IMR-90 (cell line): Measurements from ENCODE around the gene UMOD.

Experiments used
- FOS ChIP-seq: fragments of 150-350 bp; IDR thresholded peaks from 2 replicates; pipeline ENCODE4 v1.6.1; 2016; ENCODE audit warnings: low read depth, low read length
- RAD21 ChIP-seq: IDR thresholded peaks from 2 replicates; pipeline ENCODE4 v1.6.1; 2012; ENCODE audit warnings: low read length, improper control_type of control experiment
- TF ChIP-seq, protein P1 (sequence below): conservative IDR thresholded peaks from 2 replicates; pipeline ENCODE4 v1.5.1; 2012; ENCODE audit warnings: mild to moderate bottlenecking, low read depth, low read length, improper control_type of control experiment

DNA sequence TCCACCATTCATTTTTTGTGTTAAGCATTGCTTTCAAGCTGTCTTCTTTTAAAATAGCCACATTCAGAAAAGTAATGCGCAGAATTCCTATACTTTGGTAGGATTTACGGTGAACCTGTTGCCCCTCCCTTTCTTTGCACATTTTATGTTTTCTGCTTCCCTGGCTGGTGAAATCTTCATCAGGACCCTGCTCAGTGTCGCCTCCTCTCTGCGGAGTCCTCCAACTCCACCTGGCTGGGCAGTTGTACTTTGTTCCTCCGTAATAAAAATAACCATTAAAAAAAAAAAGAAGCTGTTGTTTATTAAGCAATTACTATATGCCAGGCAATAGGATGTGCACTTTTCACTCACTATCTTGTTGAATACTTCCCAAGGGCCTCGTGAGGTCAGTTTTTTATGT is 2.9 kb downstream of the UMOD start:
- TF ChIP-seq, protein P1, sequence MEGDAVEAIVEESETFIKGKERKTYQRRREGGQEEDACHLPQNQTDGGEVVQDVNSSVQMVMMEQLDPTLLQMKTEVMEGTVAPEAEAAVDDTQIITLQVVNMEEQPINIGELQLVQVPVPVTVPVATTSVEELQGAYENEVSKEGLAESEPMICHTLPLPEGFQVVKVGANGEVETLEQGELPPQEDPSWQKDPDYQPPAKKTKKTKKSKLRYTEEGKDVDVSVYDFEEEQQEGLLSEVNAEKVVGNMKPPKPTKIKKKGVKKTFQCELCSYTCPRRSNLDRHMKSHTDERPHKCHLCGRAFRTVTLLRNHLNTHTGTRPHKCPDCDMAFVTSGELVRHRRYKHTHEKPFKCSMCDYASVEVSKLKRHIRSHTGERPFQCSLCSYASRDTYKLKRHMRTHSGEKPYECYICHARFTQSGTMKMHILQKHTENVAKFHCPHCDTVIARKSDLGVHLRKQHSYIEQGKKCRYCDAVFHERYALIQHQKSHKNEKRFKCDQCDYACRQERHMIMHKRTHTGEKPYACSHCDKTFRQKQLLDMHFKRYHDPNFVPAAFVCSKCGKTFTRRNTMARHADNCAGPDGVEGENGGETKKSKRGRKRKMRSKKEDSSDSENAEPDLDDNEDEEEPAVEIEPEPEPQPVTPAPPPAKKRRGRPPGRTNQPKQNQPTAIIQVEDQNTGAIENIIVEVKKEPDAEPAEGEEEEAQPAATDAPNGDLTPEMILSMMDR: no peak
- TF ChIP-seq FOS (no peak), RAD21 (no peak)
